ENCODE data around the gene NOTCH1. TPM values are rescaled to one million over a fixed set of nuclear protein-coding genes. Genes with fewer than 3 reads are reported as not detected.

Gene NOTCH1
- total and polyA plus RNA-seq, 2 donors (not counting 1 experiment from before 2014, with no cell fraction given), result 3.3 to 10.9 TPM

DNA sequence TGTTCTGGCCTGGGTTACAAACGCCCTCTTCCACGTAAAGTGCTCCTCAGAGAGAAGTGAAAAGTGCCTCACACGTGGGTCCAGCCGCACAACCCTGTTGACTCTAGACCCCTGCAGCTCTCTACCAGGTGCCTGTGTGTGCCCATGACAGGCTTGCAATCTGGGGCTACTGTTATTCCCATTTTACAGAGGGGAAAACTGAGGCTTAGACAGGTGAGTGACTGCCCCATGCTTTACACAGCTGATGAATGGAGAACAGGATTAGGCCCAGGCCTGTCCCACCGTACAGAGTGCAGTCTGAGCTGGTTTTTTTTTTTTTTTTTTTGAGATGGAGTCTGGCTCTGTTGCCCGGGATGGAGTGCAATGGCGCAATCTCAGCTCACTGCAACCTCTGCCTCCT, 100.0 kb downstream of the NOTCH1 start:
- Histone ChIP-seq H3K9me3 (ENCODE audit: control insufficient read depth, insufficient read depth, low read depth, low read length) (no peaks in the 10 kb centered on the region), H3K79me2 (ENCODE audit: control insufficient read depth, insufficient read depth, low read length) (no peaks in the 10 kb centered on the region), H3K4me2 (ENCODE audit: extremely low read depth, insufficient read depth, low read length) (no peak overlapping the region), H3K9ac (ENCODE audit: insufficient read depth, low read length) (no peak overlapping the region), H3K36me3 (ENCODE audit: control insufficient read depth, insufficient read depth, low read length) (peaks cover 37% of the 10 kb centered on the region), H3K27me3 (ENCODE audit: control insufficient read depth, insufficient read depth, low read length) (no peaks in the 10 kb centered on the region), H3K4me3 (replicated peaks in 1 of 4; ENCODE audit: control extremely low read depth in 1 of 4, insufficient read depth in 1 of 4, low read depth in 3 of 4, low read length in 4 of 4) (no peak overlapping the region), H2AFZ (ENCODE audit: low read length) (no peak overlapping the region), H4K20me1 (ENCODE audit: control insufficient read depth, extremely low read depth, insufficient read depth, low read length) (no peaks in the 10 kb centered on the region), H3K27ac (ENCODE audit: insufficient read depth, low read length) (no peak overlapping the region), H3K4me1 (ENCODE audit: control insufficient read depth, extremely low read depth, insufficient read depth, low read length) (no peaks in the 10 kb centered on the region)
- no peak for DNase-seq (ENCODE audit: low read depth in 2 of 2)
- TF ChIP-seq EZH2 (IDR thresholded peaks at IDR 0.05; ENCODE audit: low read length, missing control alignments) (no peak), CTCF (conservative IDR thresholded peaks at IDR 0.05 in 1 of 2, IDR thresholded peaks at IDR 0.05 in 1 of 2; ENCODE audit: low read depth in 1 of 2, low read length in 2 of 2) (no peak)

Other genes with a start within 250 kb of the NOTCH1 start
- not detected in 2 replicates for gene CCDC187, start 242.0 kb downstream of the NOTCH1 start, total RNA-seq
- under 0.01 TPM in 1 of 2 replicates, not detected in the other for gene CCDC187, start 242.0 kb downstream of the NOTCH1 start, polyA plus RNA-seq
- gene GPSM1, start 218.5 kb downstream of the NOTCH1 start, total RNA-seq, result 54.2 and 60.3 TPM in 2 replicates
- gene GPSM1, start 218.5 kb downstream of the NOTCH1 start, polyA plus RNA-seq, result 15.8 and 17.2 TPM in 2 replicates
- 14.2 and 14.6 TPM in 2 replicates for gene DNLZ, start 182.3 kb downstream of the NOTCH1 start, total RNA-seq
- gene DNLZ, start 182.3 kb downstream of the NOTCH1 start, polyA plus RNA-seq, result 5.8 and 7.4 TPM in 2 replicates
- 1.0 and 3.3 TPM in 2 replicates for gene CARD9, start 172.4 kb downstream of the NOTCH1 start, total RNA-seq
- gene CARD9, start 172.4 kb downstream of the NOTCH1 start, polyA plus RNA-seq, result 0.16 and 0.69 TPM in 2 replicates
- 3.8 and 4.9 TPM in 2 replicates for gene SNAPC4, start 145.9 kb downstream of the NOTCH1 start, total RNA-seq
- 1.8 and 2.4 TPM in 2 replicates for gene SNAPC4, start 145.9 kb downstream of the NOTCH1 start, polyA plus RNA-seq
- gene ENTR1, start 135.4 kb downstream of the NOTCH1 start, total RNA-seq, result 31.9 and 32.4 TPM in 2 replicates
- 24.5 and 30.7 TPM in 2 replicates for gene ENTR1, start 135.4 kb downstream of the NOTCH1 start, polyA plus RNA-seq
- gene PMPCA, start 135.4 kb downstream of the NOTCH1 start, total RNA-seq, result 26.4 and 31.3 TPM in 2 replicates
- 70.2 and 90.2 TPM in 2 replicates for gene PMPCA, start 135.4 kb downstream of the NOTCH1 start, polyA plus RNA-seq
- 5.6 and 7.8 TPM in 2 replicates for gene INPP5E, start 106.2 kb downstream of the NOTCH1 start, total RNA-seq
- 3.9 and 5.1 TPM in 2 replicates for gene INPP5E, start 106.2 kb downstream of the NOTCH1 start, polyA plus RNA-seq
- gene SEC16A, start 63.0 kb downstream of the NOTCH1 start, total RNA-seq, result 15.7 and 23.9 TPM in 2 replicates
- 17.8 and 25.9 TPM in 2 replicates for gene SEC16A, start 63.0 kb downstream of the NOTCH1 start, polyA plus RNA-seq
- gene EGFL7, start 116.9 kb upstream of the NOTCH1 start, total RNA-seq, result 6.2 and 7.9 TPM in 2 replicates
- 2.5 and 4.2 TPM in 2 replicates for gene EGFL7, start 116.9 kb upstream of the NOTCH1 start, polyA plus RNA-seq
- 31.8 and 43.3 TPM in 2 replicates for gene AGPAT2, start 141.4 kb upstream of the NOTCH1 start, total RNA-seq
- gene AGPAT2, start 141.4 kb upstream of the NOTCH1 start, polyA plus RNA-seq, result 24.9 and 25.1 TPM in 2 replicates
- 0.33 and 0.77 TPM in 2 replicates for gene DIPK1B, start 166.5 kb upstream of the NOTCH1 start, total RNA-seq
- gene DIPK1B, start 166.5 kb upstream of the NOTCH1 start, polyA plus RNA-seq, result 0.16 and 0.34 TPM in 2 replicates
- not detected in 2 replicates for gene LCN10, start 196.9 kb upstream of the NOTCH1 start, total RNA-seq
- not detected in 2 replicates for gene LCN10, start 196.9 kb upstream of the NOTCH1 start, polyA plus RNA-seq
- gene LCN6, start 202.5 kb upstream of the NOTCH1 start, total RNA-seq, result not detected in 2 replicates
- gene LCN6, start 202.5 kb upstream of the NOTCH1 start, polyA plus RNA-seq, result not detected in 2 replicates
- gene LCN8, start 212.2 kb upstream of the NOTCH1 start, total RNA-seq, result not detected in 2 replicates
- gene LCN8, start 212.2 kb upstream of the NOTCH1 start, polyA plus RNA-seq, result not detected in 2 replicates
- not detected in 2 replicates for gene LCN15, start 218.5 kb upstream of the NOTCH1 start, total RNA-seq
- gene LCN15, start 218.5 kb upstream of the NOTCH1 start, polyA plus RNA-seq, result not detected in 2 replicates
- gene TMEM141, start 245.3 kb upstream of the NOTCH1 start, total RNA-seq, result 40.1 and 56.5 TPM in 2 replicates
- gene TMEM141, start 245.3 kb upstream of the NOTCH1 start, polyA plus RNA-seq, result 43.3 and 53.4 TPM in 2 replicates